IPS-20b (cell line): ENCODE data around the gene NUDCD3.

Experiments used
- H3K27ac ChIP-seq: one replicate; pipeline ENCODE4 v1.5.1; 2013; ENCODE audit warnings: low read length
- H3K27me3 ChIP-seq: 2 replicates; pipeline ENCODE4 v1.6.1; 2013; ENCODE audit warnings: mild to moderate bottlenecking, low read length, inconsistent platforms; ENCODE audit not compliant: insufficient read depth
- H3K36me3 ChIP-seq: 2 replicates; pipeline ENCODE4 v1.6.1; 2013; ENCODE audit warnings: low read depth, mild to moderate bottlenecking, inconsistent platforms, low read length, moderate library complexity; ENCODE audit not compliant: insufficient read depth
- H3K4me1 ChIP-seq: 2 replicates; pipeline ENCODE4 v1.6.1; 2013; ENCODE audit warnings: mild to moderate bottlenecking, control low read depth, inconsistent platforms, low read length, moderate library complexity; ENCODE audit not compliant: insufficient read depth
- H3K4me3 ChIP-seq: 2 replicates; pipeline ENCODE4 v1.5.1; 2013; ENCODE audit warnings: mild to moderate bottlenecking, low read length, inconsistent platforms
- H3K9ac ChIP-seq: 2 replicates; pipeline ENCODE4 v1.6.1; 2013; ENCODE audit warnings: low read depth, mild to moderate bottlenecking, inconsistent platforms, low read length, moderate library complexity
- H3K9me3 ChIP-seq: 2 replicates; pipeline ENCODE4 v1.6.1; 2013; ENCODE audit warnings: mild to moderate bottlenecking, low read depth, low read length, inconsistent platforms; ENCODE audit not compliant: insufficient read depth

The NUDCD3 gene

GRCh38 chr7:44490351-44491200, at the start of gene NUDCD3:
Gene NUDCD3 (minus strand): TSS chr7:44490658. CDS start chr7:44490600, 58 bp downstream.
- Histone ChIP-seq H3K9ac (peak within 1 kb of the TSS; percentile 91), H3K36me3 (peaks cover 4% of the 10 kb centered on the region; the same call in 1 of the 2 replicates), H3K4me1 (peaks cover 3% of the 10 kb centered on the region; the same call in 1 of the 2 replicates), H3K9me3 (no peaks in the 10 kb centered on the region), H3K4me3 (peak within 1 kb of the TSS; percentile 89), H3K27ac (peak within 1 kb of the TSS; percentile 72), H3K27me3 (peaks cover 5% of the 10 kb centered on the region)

DNA sequence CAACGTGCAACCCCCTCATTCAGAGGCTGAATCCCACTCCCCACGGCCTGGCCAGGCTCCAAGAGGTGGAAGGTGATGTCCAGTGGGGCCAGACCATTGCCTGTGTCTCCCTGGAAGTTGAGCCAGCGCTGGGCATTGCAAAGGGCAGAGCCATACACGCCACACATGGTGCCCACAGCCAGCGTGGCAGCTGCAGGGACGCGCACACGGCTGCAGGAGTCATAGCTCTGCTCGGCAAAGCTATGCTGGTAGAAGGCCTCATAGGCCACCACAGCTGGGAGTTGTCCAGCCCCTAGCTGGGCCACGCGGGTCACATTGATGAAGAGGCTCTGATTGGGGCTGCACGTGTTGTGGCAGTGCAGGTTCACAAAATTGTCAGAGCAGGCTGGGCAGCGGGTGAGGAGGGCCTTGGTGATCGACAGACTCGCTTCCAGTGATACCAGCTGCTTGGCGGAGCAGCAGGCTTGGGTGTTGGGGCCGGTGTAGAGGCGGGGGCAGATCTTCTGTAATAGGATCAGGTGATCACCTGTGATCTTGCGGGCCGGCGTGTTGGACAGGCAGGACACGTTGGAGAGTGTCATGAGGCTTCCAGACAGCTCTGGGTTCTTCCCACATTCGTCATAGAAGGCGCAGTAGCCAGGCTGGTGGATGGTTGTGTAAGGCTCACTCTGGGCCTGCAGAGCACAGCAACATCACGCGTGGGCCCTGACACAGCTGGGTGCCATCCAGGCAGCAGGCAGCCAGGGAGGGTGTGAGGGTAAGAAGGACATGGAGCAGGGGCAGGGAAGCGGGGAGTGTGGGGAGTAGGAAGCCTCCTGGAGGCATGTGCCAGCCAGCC, 49.4 kb upstream of the NUDCD3 start:
- H3K4me3 ChIP-seq: no peak overlapping the region
- no peaks in the 10 kb centered on the region for H3K27me3 ChIP-seq
- H3K4me1 ChIP-seq: no peaks in the 10 kb centered on the region
- H3K9me3 ChIP-seq: no peaks in the 10 kb centered on the region
- H3K27ac ChIP-seq: no peak overlapping the region
- no peak overlapping the region for H3K9ac ChIP-seq
- H3K36me3 ChIP-seq: no peaks in the 10 kb centered on the region

DNA sequence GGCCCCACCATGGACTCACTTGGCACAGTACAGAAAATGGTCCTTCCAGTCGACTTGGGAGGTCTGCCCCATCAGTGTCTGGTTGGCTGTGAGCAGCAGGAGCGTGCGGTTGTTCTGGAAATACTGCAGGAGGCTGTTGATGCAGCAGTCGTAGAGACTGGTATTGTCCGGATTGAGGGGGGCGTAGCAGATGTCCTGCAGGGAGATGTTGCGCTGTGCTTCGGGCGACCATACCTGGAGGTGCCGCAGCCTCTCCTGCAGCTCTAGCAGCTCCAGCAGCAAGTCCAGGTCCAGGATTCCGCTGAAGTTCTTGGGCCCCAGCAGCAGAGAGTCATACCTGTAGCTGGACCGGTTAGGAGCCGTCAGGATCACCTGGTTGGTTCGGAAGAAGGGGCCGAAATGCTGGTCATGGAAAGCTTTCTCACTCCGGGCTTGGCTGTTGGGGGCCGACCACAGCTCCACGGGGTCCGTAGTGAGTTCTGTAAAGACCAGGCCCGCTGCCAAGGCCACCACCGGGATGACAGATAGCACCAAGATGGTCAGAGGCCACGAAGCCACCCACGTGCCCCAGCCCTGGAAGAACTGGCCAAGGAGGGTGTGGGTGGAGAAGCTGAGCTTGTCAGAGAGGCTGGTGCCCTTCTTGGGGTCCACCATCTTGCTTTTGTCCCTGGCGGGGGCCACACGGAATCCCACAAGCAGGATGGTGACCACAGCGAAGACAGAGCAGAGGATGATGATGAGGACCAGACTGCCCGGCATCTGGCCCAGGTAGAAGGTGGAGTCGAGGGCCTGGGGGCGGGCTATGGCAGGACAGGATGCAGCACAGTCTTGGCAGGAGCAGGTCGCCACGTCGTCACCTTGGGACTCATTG, 48.6 kb upstream of the NUDCD3 start:
- Histone ChIP-seq H3K27ac (no peak overlapping the region), H3K4me1 (no peaks in the 10 kb centered on the region), H3K9ac (no peak overlapping the region), H3K4me3 (no peak overlapping the region), H3K36me3 (no peaks in the 10 kb centered on the region), H3K27me3 (no peaks in the 10 kb centered on the region), H3K9me3 (no peaks in the 10 kb centered on the region)

DNA sequence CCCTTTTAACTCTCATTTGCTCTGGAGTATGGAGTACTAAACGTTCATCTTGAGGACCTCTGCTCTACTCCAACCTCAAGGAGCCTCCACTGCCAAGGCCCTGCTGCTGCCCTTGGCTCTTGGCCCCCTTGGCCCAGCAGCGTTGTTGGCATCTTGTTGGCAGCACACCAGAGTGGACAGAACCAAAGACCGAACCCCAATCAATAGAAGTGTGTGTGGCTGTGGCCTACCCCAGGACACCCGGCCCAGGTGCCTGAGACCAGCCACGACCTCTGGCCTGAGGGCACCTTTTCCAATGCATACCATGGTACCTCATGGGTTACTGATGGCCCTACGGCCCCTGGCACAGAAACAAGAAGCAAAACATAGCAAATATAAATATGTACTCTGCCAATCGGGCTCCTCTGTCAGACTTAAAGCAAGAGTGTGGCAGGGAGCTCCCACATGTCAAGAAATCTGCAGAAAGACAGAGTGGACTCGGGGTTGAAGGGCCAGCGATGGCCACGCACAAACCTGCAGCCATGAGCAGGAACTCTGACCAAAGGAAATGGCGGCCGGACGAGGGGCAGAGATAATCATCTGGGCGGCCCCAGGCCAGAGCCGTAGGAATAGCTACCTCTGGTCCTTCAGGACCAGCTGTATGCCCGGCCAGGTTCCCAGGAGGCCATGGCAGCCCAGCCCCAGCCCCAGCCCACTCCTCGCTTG, 47.8 kb upstream of the NUDCD3 start:
- H3K27ac ChIP-seq: no peak overlapping the region
- H3K36me3 ChIP-seq: no peaks in the 10 kb centered on the region
- H3K4me3 ChIP-seq: no peak overlapping the region
- H3K27me3 ChIP-seq: no peaks in the 10 kb centered on the region
- no peak overlapping the region for H3K9ac ChIP-seq
- no peaks in the 10 kb centered on the region for H3K9me3 ChIP-seq
- no peaks in the 10 kb centered on the region for H3K4me1 ChIP-seq

GRCh38 chr7:44537442-44537841, 47.0 kb upstream of the NUDCD3 start:
- no peaks in the 10 kb centered on the region for H3K27me3 ChIP-seq
- H3K4me1 ChIP-seq: no peaks in the 10 kb centered on the region
- no peaks in the 10 kb centered on the region for H3K9me3 ChIP-seq
- no peak overlapping the region for H3K27ac ChIP-seq
- H3K9ac ChIP-seq: no peak overlapping the region
- no peak overlapping the region for H3K4me3 ChIP-seq
- H3K36me3 ChIP-seq: no peaks in the 10 kb centered on the region

DNA sequence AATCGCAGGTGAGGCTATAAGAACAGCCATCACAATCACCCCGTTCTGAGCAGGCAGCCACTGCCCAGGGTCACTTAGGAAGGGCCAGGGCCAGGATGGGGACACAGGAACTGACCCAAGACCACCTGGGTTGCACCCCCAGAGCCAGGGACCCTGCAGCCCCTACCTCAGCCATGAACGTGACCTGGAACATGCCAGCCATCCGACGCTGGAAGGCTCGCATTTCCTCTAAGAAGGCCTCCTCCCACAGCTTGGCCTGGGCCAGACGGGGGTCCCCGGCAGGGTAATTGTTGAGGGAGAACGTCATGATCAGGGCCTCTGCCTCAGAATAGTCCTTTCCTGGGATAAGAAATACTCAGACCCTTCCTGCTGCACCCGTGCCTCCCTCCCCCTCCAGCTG, 45.6 kb upstream of the NUDCD3 start:
- Histone ChIP-seq H3K4me3 (no peak overlapping the region), H3K27me3 (no peaks in the 10 kb centered on the region), H3K27ac (no peak overlapping the region), H3K4me1 (no peaks in the 10 kb centered on the region), H3K9me3 (no peaks in the 10 kb centered on the region), H3K36me3 (no peaks in the 10 kb centered on the region), H3K9ac (no peak overlapping the region)

GRCh38 chr7:44535348-44536064, 45.0 kb upstream of the NUDCD3 start:
- H3K36me3 ChIP-seq: no peaks in the 10 kb centered on the region
- H3K27ac ChIP-seq: no peak overlapping the region
- H3K9me3 ChIP-seq: no peaks in the 10 kb centered on the region
- no peak overlapping the region for H3K4me3 ChIP-seq
- no peak overlapping the region for H3K9ac ChIP-seq
- H3K27me3 ChIP-seq: no peaks in the 10 kb centered on the region
- H3K4me1 ChIP-seq: no peaks in the 10 kb centered on the region

DNA sequence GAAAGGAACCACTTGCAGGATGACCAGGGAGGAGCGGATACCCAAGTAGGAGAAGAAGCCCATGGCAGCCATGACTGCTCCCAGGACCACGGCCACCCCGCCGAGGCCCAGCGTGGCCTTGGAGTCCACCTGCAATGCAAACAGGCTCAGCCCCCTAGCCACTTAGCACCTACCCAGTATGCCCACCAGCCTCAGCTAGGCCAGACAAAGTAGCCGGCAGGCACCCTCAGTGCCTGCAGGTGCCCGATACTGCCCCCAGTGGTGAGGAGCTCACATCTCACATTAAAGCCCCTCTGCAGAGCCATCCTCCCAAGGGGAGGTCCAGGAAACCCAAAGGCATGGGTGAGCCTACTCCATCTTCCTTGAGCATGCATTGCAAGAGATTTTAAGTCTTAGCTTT, 44.0 kb upstream of the NUDCD3 start:
- H3K9ac ChIP-seq: no peak overlapping the region
- H3K4me1 ChIP-seq: no peaks in the 10 kb centered on the region
- H3K27me3 ChIP-seq: no peaks in the 10 kb centered on the region
- no peak overlapping the region for H3K4me3 ChIP-seq
- H3K9me3 ChIP-seq: no peaks in the 10 kb centered on the region
- H3K27ac ChIP-seq: no peak overlapping the region
- H3K36me3 ChIP-seq: no peaks in the 10 kb centered on the region

DNA sequence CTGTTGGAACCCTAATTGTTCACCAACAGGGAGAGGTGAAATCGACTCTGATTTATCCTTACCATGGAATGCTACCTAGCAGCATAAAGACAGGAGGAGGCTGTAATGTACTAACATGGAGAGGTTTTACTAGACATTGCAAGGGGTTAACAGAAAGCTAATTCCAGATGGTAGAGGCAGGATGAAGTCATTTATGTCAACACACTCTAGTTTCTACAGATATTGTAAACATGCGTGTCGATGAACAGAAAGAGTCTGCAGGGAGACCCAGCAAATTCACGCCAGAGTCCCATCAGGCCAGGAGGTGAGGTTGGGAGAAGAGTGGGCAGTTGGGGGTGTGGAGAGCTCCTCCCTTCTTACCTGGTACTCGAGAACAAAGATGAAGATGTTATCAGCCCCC, 43.6 kb upstream of the NUDCD3 start:
- no peak overlapping the region for H3K9ac ChIP-seq
- H3K4me1 ChIP-seq: no peaks in the 10 kb centered on the region
- no peaks in the 10 kb centered on the region for H3K36me3 ChIP-seq
- H3K27ac ChIP-seq: no peak overlapping the region
- no peak overlapping the region for H3K4me3 ChIP-seq
- H3K27me3 ChIP-seq: no peaks in the 10 kb centered on the region
- H3K9me3 ChIP-seq: no peaks in the 10 kb centered on the region

DNA sequence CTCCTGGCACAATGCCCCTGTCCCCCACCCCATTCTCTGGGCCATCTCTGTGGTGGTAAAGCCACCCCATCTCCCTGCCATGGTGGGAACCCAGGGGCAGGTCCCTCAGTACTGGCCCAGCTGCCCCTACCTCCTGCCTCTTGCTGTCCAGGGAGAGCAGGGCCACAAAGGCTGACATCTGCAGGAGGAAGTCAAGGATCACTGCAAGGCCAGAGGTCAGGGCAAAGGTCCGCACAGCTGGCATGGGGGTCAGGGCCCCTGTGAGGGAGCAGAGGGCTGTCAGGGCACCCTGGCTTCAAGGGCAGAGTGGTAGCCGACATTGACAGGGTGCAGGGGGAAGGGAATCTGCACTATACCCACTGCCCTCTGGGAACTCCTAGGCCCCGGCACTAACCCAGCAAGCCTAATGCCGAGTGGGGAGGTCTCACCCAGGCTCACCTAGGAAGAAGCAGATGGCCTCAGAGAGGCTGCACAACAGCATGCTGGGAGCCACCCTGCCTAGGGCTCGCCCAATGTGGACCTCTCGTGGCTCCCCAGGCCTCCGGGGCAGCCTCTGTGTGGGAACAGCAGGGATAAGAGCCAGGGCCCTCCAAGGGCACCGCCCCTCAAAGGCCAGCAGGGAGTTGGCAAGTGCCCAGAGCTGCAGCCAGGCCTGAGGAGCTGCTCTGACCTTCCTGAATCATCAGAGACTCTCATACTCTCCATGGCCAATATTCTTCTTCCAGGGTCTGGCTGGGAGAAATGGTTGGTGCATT, 43.0 kb upstream of the NUDCD3 start:
- Histone ChIP-seq H3K4me1 (no peaks in the 10 kb centered on the region), H3K36me3 (no peaks in the 10 kb centered on the region), H3K4me3 (no peak overlapping the region), H3K9ac (no peak overlapping the region), H3K27me3 (no peaks in the 10 kb centered on the region), H3K9me3 (no peaks in the 10 kb centered on the region), H3K27ac (no peak overlapping the region)
